ENCODE data around the gene ARHGEF10L.

Gene ARHGEF10L

GRCh38 chr1:17640393-17640792, 100.9 kb downstream of the ARHGEF10L start:
- H3K4me3 ChIP-seq (ENCODE audit: low read depth in 1 of 2, low read length in 1 of 2) = no peak overlapping the region
- H3K9me3 ChIP-seq = no peaks in the 10 kb centered on the region
- TF ChIP-seq CTCF (IDR thresholded peaks at IDR 0.05) = no peak
- no peaks in the 10 kb centered on the region for H3K36me3 ChIP-seq
- peaks cover 0 to 6% of the 10 kb centered on the region in 2 experiments for H3K4me1 ChIP-seq (ENCODE audit: control insufficient read depth in 1 of 2, insufficient read depth in 1 of 2, low read depth in 1 of 2, low read length in 1 of 2)
- H3K27ac ChIP-seq = no peak overlapping the region
- H3K27me3 ChIP-seq = peaks cover 5% of the 10 kb centered on the region

- Histone ChIP-seq H3K27ac (no peak overlapping the region), H3K27me3 (peaks cover 5% of the 10 kb centered on the region), H3K36me3 (no peaks in the 10 kb centered on the region), H3K9me3 (no peaks in the 10 kb centered on the region), H3K4me1 (ENCODE audit: control insufficient read depth in 1 of 2, insufficient read depth in 1 of 2, low read depth in 1 of 2, low read length in 1 of 2) (no peaks in the 10 kb centered on the region), H3K4me3 (ENCODE audit: low read depth in 1 of 2, low read length in 1 of 2) (no peak overlapping the region)
- no peak for TF ChIP-seq CTCF (IDR thresholded peaks at IDR 0.05)
These were observed 101.5 kb downstream of the ARHGEF10L start for GRCh38 chr1:17640975-17641374.

GRCh38 chr1:17642169-17642568, 102.7 kb downstream of the ARHGEF10L start:
- no peak for TF ChIP-seq CTCF (IDR thresholded peaks at IDR 0.05)
- no peak overlapping the region for H3K4me3 ChIP-seq (ENCODE audit: low read depth in 1 of 2, low read length in 1 of 2)
- no peak overlapping the region for H3K27ac ChIP-seq
- H3K9me3 ChIP-seq = no peaks in the 10 kb centered on the region
- no peaks in the 10 kb centered on the region for H3K36me3 ChIP-seq
- no peaks in the 10 kb centered on the region for H3K4me1 ChIP-seq (ENCODE audit: control insufficient read depth in 1 of 2, insufficient read depth in 1 of 2, low read depth in 1 of 2, low read length in 1 of 2)
- H3K27me3 ChIP-seq = peaks cover 5% of the 10 kb centered on the region

GRCh38 chr1:17642943-17643342, 103.4 kb downstream of the ARHGEF10L start:
- H3K36me3 ChIP-seq = no peaks in the 10 kb centered on the region
- H3K27ac ChIP-seq = no peak overlapping the region
- H3K4me1 ChIP-seq (ENCODE audit: control insufficient read depth in 1 of 2, insufficient read depth in 1 of 2, low read depth in 1 of 2, low read length in 1 of 2) = no peaks in the 10 kb centered on the region
- H3K27me3 ChIP-seq = peaks cover 5% of the 10 kb centered on the region
- no peak overlapping the region for H3K4me3 ChIP-seq (ENCODE audit: low read depth in 1 of 2, low read length in 1 of 2)
- TF ChIP-seq CTCF (IDR thresholded peaks at IDR 0.05) = no peak
- H3K9me3 ChIP-seq = no peaks in the 10 kb centered on the region

GRCh38 chr1:17643861-17644703, 104.6 kb downstream of the ARHGEF10L start:
- no peak for TF ChIP-seq CTCF (IDR thresholded peaks at IDR 0.05)
- Histone ChIP-seq H3K27me3 (peaks cover 5% of the 10 kb centered on the region), H3K9me3 (no peaks in the 10 kb centered on the region), H3K4me3 (ENCODE audit: low read depth in 1 of 2, low read length in 1 of 2) (no peak overlapping the region), H3K27ac (no peak overlapping the region), H3K36me3 (no peaks in the 10 kb centered on the region), H3K4me1 (ENCODE audit: control insufficient read depth in 1 of 2, insufficient read depth in 1 of 2, low read depth in 1 of 2, low read length in 1 of 2) (no peaks in the 10 kb centered on the region)
